AG10803 (cell line): Measurements from ENCODE around the gene TMEM236.

Experiments
- DNase-seq: peaks from one replicate; pipeline ENCODE4 v3.0.0; 2010; ENCODE audit warnings: low read depth
- H3K4me3 ChIP-seq: 2 replicates; pipeline ENCODE4 v1.5.1; 2011; ENCODE audit warnings: mild to moderate bottlenecking, low read length, control low read depth
- TF ChIP-seq, protein P1 (sequence below): conservative IDR thresholded peaks from 2 replicates; pipeline ENCODE4 v1.5.1; 2011; ENCODE audit warnings: mild to moderate bottlenecking, low read length, control low read depth, inconsistent platforms

The TMEM236 gene

DNA sequence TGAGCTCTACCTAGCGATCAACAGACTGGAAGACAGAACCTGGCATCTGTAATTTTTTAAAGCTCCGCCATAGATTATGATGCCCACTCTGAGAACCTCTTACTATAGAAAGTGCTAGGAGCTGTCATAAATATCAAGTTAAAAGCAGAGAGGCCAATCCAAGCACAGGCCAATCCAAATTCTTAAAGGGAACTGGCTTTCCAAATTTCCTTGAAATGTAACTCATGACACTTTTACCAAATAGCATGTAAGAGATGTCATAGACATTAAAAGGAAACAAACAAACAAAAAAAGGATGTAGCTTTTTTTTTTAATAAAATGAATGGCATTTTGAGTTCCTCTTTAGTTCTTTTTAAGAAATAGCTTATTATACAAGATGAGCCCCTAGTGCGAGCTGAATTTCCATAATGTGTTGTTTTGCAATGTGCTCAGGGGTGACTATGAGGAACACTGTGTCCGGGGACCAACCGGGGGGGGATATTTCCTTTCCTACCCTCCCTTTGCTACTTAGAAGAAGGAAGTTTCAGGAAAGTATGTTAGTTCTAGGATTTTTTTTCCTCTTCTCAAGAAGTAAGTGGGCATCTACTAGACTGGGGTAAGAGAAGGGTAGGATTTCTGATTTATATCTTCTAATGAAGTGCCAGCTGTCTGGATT is 33.4 kb downstream of the TMEM236 start:
- DNase-seq = no peak
- TF ChIP-seq, protein P1, sequence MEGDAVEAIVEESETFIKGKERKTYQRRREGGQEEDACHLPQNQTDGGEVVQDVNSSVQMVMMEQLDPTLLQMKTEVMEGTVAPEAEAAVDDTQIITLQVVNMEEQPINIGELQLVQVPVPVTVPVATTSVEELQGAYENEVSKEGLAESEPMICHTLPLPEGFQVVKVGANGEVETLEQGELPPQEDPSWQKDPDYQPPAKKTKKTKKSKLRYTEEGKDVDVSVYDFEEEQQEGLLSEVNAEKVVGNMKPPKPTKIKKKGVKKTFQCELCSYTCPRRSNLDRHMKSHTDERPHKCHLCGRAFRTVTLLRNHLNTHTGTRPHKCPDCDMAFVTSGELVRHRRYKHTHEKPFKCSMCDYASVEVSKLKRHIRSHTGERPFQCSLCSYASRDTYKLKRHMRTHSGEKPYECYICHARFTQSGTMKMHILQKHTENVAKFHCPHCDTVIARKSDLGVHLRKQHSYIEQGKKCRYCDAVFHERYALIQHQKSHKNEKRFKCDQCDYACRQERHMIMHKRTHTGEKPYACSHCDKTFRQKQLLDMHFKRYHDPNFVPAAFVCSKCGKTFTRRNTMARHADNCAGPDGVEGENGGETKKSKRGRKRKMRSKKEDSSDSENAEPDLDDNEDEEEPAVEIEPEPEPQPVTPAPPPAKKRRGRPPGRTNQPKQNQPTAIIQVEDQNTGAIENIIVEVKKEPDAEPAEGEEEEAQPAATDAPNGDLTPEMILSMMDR = no peak
- H3K4me3 ChIP-seq = no peak overlapping the region

DNA sequence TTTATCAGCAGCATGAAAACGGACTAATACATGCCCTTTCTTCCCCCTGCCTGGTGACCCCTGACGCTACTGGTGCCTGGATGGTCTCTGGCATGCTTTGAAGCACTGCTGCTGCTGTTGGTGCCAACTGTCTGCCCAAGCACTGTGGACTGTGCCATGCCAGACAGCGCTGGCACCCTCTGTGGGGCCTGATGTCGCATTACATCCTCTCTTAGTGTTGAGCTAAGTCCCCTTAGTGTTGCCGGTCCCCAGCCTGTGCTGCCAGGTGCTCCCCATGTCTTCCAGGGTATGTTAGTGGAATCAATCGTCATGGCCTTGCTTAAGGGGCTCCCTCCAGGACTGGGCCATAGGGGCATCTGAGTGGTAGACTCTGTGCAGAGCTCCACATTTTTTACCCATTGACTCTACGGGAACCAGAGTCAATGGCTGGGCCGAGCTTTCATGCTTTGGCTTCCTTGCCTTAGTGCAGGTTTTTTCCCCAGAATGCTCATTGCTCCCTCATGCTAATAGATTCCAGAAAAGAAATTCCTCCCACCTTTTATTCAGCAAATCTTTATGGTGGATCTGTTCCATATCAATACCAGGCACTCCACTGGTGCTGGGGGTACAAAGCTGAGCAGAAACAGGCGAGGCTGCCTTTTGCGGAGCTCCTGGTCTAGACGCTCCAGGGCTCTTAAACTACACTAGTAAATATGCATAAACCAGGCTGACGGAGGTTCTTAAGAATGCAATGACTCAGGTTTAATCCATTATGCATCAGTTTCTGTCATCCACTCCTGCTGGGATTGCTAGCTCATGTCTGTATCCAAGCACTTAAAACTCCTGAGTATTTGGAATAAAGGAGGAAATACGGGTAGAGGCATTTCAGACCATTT is 35.3 kb downstream of the TMEM236 start:
- DNase-seq = peak; percentile 94
- TF ChIP-seq, protein P1 = no peak
- no peak overlapping the region for H3K4me3 ChIP-seq

DNA sequence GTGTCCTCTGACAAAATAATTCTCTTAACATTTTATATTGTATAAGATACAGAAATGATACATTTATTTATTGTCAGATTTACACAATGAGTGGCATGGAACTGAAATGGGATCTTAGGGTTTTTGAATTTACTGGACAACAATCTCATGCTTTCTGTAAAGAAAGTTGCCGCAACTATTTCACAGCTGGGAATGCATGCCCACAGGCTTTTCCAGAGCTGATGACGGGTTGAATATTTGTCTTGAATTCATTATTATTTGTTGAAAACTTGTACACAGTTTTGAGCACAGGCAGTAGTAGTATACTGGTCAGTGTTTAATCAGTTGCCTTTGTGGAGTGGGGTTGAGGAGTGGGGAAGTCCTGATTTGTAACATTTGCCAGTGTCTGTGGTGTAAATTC is 36.6 kb downstream of the TMEM236 start:
- no peak overlapping the region for H3K4me3 ChIP-seq
- TF ChIP-seq, protein P1 = no peak
- DNase-seq = peak; percentile 12

DNA sequence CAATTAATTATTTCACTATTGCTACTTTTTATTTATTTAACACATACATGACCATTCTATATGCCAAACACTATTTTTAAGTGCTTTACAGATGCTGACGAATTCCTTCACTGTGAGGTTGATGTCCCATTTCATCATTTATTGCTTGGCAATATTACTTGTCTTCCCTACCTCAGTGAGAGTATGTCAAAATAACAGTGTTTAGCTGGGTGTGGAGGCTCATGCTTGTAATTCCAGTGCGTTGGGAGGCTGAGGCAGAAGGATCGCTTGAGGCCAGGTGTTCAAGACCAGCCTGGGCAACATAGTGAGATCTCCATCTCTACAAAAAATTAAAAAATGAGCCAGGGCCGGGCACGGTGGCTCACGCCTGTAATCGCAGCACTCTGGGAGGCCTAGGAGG is 37.4 kb downstream of the TMEM236 start:
- TF ChIP-seq, protein P1 = no peak
- DNase-seq = no peak
- H3K4me3 ChIP-seq = no peak overlapping the region

DNA sequence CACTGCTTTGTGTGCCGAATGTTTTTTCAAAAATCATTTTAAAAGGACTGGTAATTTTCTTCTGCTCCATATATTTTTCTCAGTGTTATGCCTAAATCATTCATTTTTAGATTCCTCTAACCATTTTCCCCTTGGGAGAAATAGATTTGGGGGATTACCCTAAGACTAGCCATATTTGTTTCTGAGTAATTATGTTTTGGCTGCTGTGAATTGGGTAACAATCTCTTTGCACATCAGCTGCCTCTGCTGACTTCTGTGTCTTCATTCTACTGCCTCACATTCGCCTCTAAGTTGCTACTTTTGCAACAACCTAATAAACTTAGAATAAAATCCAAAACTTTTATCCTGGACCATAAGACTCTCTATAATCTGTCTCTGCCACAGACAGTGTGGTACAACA is 38.6 kb downstream of the TMEM236 start:
- no peak overlapping the region for H3K4me3 ChIP-seq
- DNase-seq = peak; percentile 39
- TF ChIP-seq, protein P1 = no peak

DNA sequence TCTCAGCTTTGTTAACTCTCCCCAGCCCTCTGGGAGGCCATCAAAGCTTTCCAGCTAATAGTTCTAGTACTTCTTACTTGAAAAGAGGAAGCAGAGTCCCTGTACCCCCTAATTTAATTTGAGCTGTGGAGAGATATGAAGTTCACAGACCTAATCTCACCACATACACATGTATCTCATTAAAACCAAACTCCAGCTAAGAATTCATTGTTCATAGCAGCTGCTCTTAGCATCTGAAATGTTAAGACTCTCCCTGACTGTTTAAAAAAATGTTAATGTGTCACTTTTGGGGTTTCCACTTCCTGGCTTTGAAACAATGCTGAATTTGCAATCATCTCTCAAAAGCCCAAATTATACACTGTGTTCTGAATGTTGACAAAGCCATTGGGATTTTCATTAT is 41.0 kb downstream of the TMEM236 start:
- TF ChIP-seq, protein P1 = no peak

More for the DNA sequence above, 41.0 kb downstream of the TMEM236 start:
- H3K4me3 ChIP-seq = no peak overlapping the region
- DNase-seq = peak; percentile 52
